ENCODE measurements around the gene CMTM3. TPM values are rescaled to one million over a fixed set of nuclear protein-coding genes. Genes with fewer than 3 reads are reported as not detected.

The CMTM3 gene
- total RNA-seq, 5 donors from 2014 or later (not counting 1 experiment from before 2014, with no cell fraction given): 63.5 to 84.8 (median 75.4) TPM

DNA sequence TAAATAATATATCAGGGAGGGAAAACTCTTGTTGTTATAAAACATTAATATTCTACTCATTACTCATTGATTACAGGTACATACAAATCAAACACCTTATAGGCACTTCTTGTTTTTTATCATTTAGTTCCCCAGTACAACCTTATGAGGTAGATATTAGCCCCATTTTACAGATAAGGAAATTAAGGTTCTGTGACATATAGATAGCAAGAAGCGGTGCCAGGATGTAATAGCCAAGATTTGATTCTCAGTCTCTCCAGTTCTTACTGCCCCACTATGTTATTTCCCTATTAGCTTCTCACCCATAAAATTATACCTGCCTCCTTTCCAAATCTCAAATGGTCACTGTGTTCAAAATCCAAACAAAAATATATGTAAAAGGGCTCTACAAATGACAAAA is 36.9 kb downstream of the CMTM3 start:
- H3K9me3 ChIP-seq: no peaks in the 10 kb centered on the region
- Mint-ChIP-seq H3K27ac (no peak overlapping the region), H3K9me3 (no peaks in the 10 kb centered on the region), H3K27me3 (peaks cover 0 to 8% of the 10 kb centered on the region in 2 donors), H3K36me3 (no peaks in the 10 kb centered on the region), H3K4me1 (no peaks in the 10 kb centered on the region), H3K4me3 (no peak overlapping the region)
- no peak overlapping the region for H3K27ac ChIP-seq (ENCODE audit: low read length)
- POLR2A ChIA-PET: no interaction called here
- DNase-seq (no peak), ATAC-seq (replicated peaks in 1 of 4) (no peak)
- H3K27me3 ChIP-seq (replicated peaks in 1 of 2; ENCODE audit: control insufficient read depth in 2 of 2, extremely low read depth in 1 of 2, insufficient read depth in 2 of 2, low read length in 1 of 2): peaks cover 0 to 5% of the 10 kb centered on the region in 2 experiments
- no CpG with 5 or more reads among the region's 1 CpG for WGBS (ENCODE audit: insufficient coverage)
- no peak overlapping the region for H3K4me3 ChIP-seq (ENCODE audit: control insufficient read depth in 1 of 2, extremely low read depth in 1 of 2, low read length in 1 of 2)
- no peaks in the 10 kb centered on the region for H3K36me3 ChIP-seq (ENCODE audit: control insufficient read depth in 2 of 2, extremely low read depth in 1 of 2, insufficient read depth in 1 of 2, low read length in 1 of 2)
- CTCF ChIA-PET: no interaction called here
- no peaks in the 10 kb centered on the region for H3K4me1 ChIP-seq (ENCODE audit: control insufficient read depth in 1 of 2, extremely low read depth in 1 of 2, insufficient read depth in 2 of 2, low read length in 2 of 2)

GRCh38 chr16:66647866-66648265 is 43.4 kb downstream of the CMTM3 start:
- Mint-ChIP-seq H3K27ac (no peak overlapping the region), H3K36me3 (no peaks in the 10 kb centered on the region), H3K4me1 (peaks cover 8 to 10% (median 10%) of the 10 kb centered on the region in 3 donors), H3K4me3 (no peak overlapping the region), H3K27me3 (peaks cover 0 to 2% of the 10 kb centered on the region in 2 donors), H3K9me3 (no peaks in the 10 kb centered on the region)
- WGBS (ENCODE audit: insufficient coverage): no CpG with 5 or more reads among the region's 1 CpG
- POLR2A ChIA-PET: no interaction called here
- Histone ChIP-seq H3K27ac (ENCODE audit: low read length) (no peak overlapping the region), H3K36me3 (ENCODE audit: control insufficient read depth in 2 of 2, extremely low read depth in 1 of 2, insufficient read depth in 1 of 2, low read length in 1 of 2) (no peaks in the 10 kb centered on the region), H3K4me1 (ENCODE audit: control insufficient read depth in 1 of 2, extremely low read depth in 1 of 2, insufficient read depth in 2 of 2, low read length in 2 of 2) (peaks cover 0 to 10% of the 10 kb centered on the region in 2 experiments), H3K9me3 (no peaks in the 10 kb centered on the region), H3K27me3 (replicated peaks in 1 of 2; ENCODE audit: control insufficient read depth in 2 of 2, extremely low read depth in 1 of 2, insufficient read depth in 2 of 2, low read length in 1 of 2) (peaks cover 0 to 5% of the 10 kb centered on the region in 2 experiments), H3K4me3 (ENCODE audit: control insufficient read depth in 1 of 2, extremely low read depth in 1 of 2, low read length in 1 of 2) (no peak overlapping the region)
- no peak for DNase-seq
- CTCF ChIA-PET: no interaction called here
- ATAC-seq (replicated peaks in 1 of 4): no peak

DNA sequence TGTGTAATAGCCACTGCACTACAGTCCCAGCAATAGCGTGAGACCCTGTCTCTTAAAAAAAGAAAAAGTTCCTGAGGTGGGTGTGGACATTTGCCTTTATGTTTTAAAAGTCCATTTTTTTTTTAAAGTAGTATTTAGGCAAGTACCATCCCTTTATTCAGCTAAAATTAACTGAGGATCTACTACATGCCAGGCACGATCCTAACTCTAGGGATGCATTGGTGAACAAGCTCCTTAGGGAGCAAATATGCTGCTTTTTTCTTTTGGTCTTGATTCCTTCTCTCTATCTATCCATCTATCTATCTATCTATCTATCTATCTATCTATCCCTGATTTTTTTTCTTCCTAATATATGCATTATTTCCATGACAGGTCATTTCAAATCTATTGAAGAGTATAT is 44.7 kb downstream of the CMTM3 start:
- no peak overlapping the region for H3K4me3 Mint-ChIP-seq
- no peak overlapping the region for H3K27ac Mint-ChIP-seq
- no peak overlapping the region for H3K27ac ChIP-seq (ENCODE audit: low read length)
- no peaks in the 10 kb centered on the region for H3K36me3 ChIP-seq (ENCODE audit: control insufficient read depth in 2 of 2, extremely low read depth in 1 of 2, insufficient read depth in 1 of 2, low read length in 1 of 2)
- ATAC-seq (replicated peaks in 1 of 4): no peak
- H3K9me3 ChIP-seq: no peaks in the 10 kb centered on the region
- H3K9me3 Mint-ChIP-seq: no peaks in the 10 kb centered on the region
- no peak overlapping the region for H3K4me3 ChIP-seq (ENCODE audit: control insufficient read depth in 1 of 2, extremely low read depth in 1 of 2, low read length in 1 of 2)
- no peaks in the 10 kb centered on the region for H3K36me3 Mint-ChIP-seq
- peaks cover 0 to 10% of the 10 kb centered on the region in 2 experiments for H3K4me1 ChIP-seq (ENCODE audit: control insufficient read depth in 1 of 2, extremely low read depth in 1 of 2, insufficient read depth in 2 of 2, low read length in 2 of 2)
- peaks cover 8 to 10% (median 10%) of the 10 kb centered on the region in 3 donors for H3K4me1 Mint-ChIP-seq
- WGBS (ENCODE audit: insufficient coverage): no CpG with 5 or more reads among the region's 2 CpGs
- CTCF ChIA-PET: interaction anchor here (0.6 to 1.0 kb wide), 2 partner anchors 8 to 304 kb away, joined by 3 read pairs; no protein-coding TSS in a partner anchor
- peaks cover 1 to 6% of the 10 kb centered on the region in 2 donors for H3K27me3 Mint-ChIP-seq
- DNase-seq: no peak
- POLR2A ChIA-PET: no interaction called here
- peaks cover 0 to 6% of the 10 kb centered on the region in 2 experiments for H3K27me3 ChIP-seq (replicated peaks in 1 of 2; ENCODE audit: control insufficient read depth in 2 of 2, extremely low read depth in 1 of 2, insufficient read depth in 2 of 2, low read length in 1 of 2)

DNA sequence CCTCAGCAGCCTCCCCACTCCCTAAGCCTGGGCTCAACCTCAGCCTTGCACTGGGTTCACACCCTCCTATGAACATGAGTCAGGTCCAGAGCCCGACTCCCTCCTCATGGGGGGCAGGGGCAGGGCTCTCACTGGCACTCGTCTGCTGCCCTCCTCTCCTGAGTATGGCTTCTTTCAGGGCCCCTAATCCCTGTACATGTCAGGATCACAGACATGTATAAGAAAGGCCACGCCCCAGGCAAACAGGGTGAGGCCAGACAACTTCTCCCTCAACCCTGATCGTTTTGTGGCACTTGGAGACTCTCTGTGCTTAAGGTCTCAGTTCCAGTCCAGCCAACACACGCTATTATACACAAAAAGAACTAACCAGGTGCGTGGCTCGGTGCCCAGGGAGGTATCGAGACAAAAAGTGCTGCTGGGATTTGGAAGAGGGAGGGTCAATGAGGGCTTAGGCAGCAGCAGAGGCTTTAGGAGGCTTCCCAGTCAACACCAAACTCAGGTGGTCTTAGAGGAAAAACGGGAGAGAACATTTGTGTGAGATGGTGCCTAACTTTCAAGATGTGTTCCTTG is 45.2 kb downstream of the CMTM3 start:
- Histone ChIP-seq H3K4me1 (ENCODE audit: control insufficient read depth in 1 of 2, extremely low read depth in 1 of 2, insufficient read depth in 2 of 2, low read length in 2 of 2) (peaks cover 0 to 10% of the 10 kb centered on the region in 2 experiments), H3K4me3 (ENCODE audit: control insufficient read depth in 1 of 2, extremely low read depth in 1 of 2, low read length in 1 of 2) (no peak overlapping the region), H3K27me3 (replicated peaks in 1 of 2; ENCODE audit: control insufficient read depth in 2 of 2, extremely low read depth in 1 of 2, insufficient read depth in 2 of 2, low read length in 1 of 2) (peaks cover 0 to 10% of the 10 kb centered on the region in 2 experiments), H3K27ac (ENCODE audit: low read length) (no peak overlapping the region), H3K9me3 (no peaks in the 10 kb centered on the region), H3K36me3 (ENCODE audit: control insufficient read depth in 2 of 2, extremely low read depth in 1 of 2, insufficient read depth in 1 of 2, low read length in 1 of 2) (no peaks in the 10 kb centered on the region)
- ChIA-PET CTCF (interaction anchor here in 1 of 2 donors (0.6 kb wide), 1 partner anchor 304 kb away, joined by 3 read pairs; no protein-coding TSS in a partner anchor), POLR2A (no interaction called here)
- 70% methylated on average over 3 of the region's 9 CpGs for WGBS (ENCODE audit: insufficient coverage)
- H3K36me3 Mint-ChIP-seq: no peaks in the 10 kb centered on the region
- H3K4me1 Mint-ChIP-seq: peaks cover 8 to 10% (median 10%) of the 10 kb centered on the region in 3 donors
- no peaks in the 10 kb centered on the region for H3K9me3 Mint-ChIP-seq
- H3K4me3 Mint-ChIP-seq: no peak overlapping the region
- DNase-seq: no peak
- ATAC-seq (replicated peaks in 1 of 4): no peak
- H3K27ac Mint-ChIP-seq: no peak overlapping the region
- peaks cover 5 to 11% of the 10 kb centered on the region in 2 donors for H3K27me3 Mint-ChIP-seq

DNA sequence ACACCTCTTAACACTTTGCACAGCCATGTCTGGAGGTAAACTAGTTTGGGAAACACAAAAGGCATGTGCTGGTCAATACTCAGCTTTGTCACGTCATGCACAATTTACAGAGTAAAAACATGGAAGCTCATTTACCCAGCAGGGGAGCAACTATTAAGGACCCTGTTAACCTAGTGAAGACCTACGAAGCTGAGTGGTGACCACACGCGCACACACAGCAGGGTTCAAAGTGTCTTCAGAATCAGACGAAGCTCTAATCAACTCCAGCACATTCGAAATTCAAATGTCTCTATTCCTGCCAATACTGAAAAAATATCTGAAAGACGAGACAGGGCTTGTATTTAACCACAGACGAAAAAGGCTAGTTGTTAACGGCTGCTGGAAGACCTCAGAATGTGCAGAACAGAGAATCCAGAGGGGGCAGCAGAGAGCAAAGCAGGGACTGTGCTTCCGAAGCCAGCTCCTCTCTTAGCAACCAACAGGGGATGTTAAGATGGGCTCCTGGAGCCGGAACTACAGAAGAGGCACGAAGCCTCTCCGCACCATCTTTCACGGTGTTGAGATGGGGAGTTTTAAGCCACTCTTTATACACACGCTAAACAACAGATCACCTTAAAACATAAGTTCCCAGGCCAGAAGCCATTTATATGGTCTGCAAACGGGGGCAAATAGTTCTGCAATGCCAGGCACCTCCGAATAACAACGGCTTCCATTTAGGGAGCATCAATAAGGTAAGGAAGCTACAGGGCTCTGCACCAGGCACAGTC is 46.4 kb downstream of the CMTM3 start:
- H3K9me3 ChIP-seq: no peaks in the 10 kb centered on the region
- H3K27ac ChIP-seq (ENCODE audit: low read length): no peak overlapping the region
- H3K36me3 Mint-ChIP-seq: no peaks in the 10 kb centered on the region
- ChIA-PET CTCF (interaction anchor here (0.7 to 1.9 kb wide), 12 partner anchors 10 to 244 kb away, joined by 3 to 13 read pairs (median 4); partner anchors contain the start of gene DYNC1LI2 (in 1 of the 2)), POLR2A (interaction anchor here in 1 of 2 donors (0.5 kb wide), 1 partner anchor 499 kb away, joined by 4 read pairs; no protein-coding TSS in a partner anchor)
- ATAC-seq (replicated peaks in 1 of 4) (peak; percentile 99 to 100 (median 99)), DNase-seq (peak; percentile 50 to 91 (median 79))
- peak overlapping the region in 1 of 2 donors; percentile 62 for H3K27ac Mint-ChIP-seq
- peaks cover 8 to 10% (median 10%) of the 10 kb centered on the region in 3 donors for H3K4me1 Mint-ChIP-seq
- 38% methylated on average over 9 of the region's 18 CpGs for WGBS (ENCODE audit: insufficient coverage)
- peaks cover 5 to 11% of the 10 kb centered on the region in 2 donors for H3K27me3 Mint-ChIP-seq
- no peaks in the 10 kb centered on the region for H3K9me3 Mint-ChIP-seq
- peak overlapping the region; percentile 63 to 72 (median 65) for H3K4me3 Mint-ChIP-seq
- H3K27me3 ChIP-seq (replicated peaks in 1 of 2; ENCODE audit: control insufficient read depth in 2 of 2, extremely low read depth in 1 of 2, insufficient read depth in 2 of 2, low read length in 1 of 2): peaks cover 0 to 14% of the 10 kb centered on the region in 2 experiments
- peaks cover 0 to 10% of the 10 kb centered on the region in 2 experiments for H3K4me1 ChIP-seq (ENCODE audit: control insufficient read depth in 1 of 2, extremely low read depth in 1 of 2, insufficient read depth in 2 of 2, low read length in 2 of 2)
- no peaks in the 10 kb centered on the region for H3K36me3 ChIP-seq (ENCODE audit: control insufficient read depth in 2 of 2, extremely low read depth in 1 of 2, insufficient read depth in 1 of 2, low read length in 1 of 2)
- H3K4me3 ChIP-seq (ENCODE audit: control insufficient read depth in 1 of 2, extremely low read depth in 1 of 2, low read length in 1 of 2): peak overlapping the region; percentile 3 to 35

DNA sequence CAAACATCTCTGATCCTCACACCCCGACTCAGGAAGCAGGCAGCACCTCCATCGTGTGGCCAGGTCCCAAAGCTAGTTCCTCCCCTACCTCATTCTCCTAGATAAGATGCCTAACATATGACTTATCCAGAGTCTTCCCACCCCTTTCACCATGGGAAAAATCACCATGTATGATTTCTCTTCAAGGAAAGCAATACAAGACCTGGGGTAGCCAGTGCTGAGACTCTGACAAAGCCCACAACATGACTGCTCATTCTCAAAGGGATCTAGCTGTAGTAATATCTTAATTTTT is 46.9 kb downstream of the CMTM3 start:
- Mint-ChIP-seq H3K4me3 (peak overlapping the region; percentile 63 to 72 (median 65)), H3K4me1 (peaks cover 8 to 10% (median 10%) of the 10 kb centered on the region in 3 donors), H3K36me3 (no peaks in the 10 kb centered on the region), H3K27me3 (peaks cover 6 to 9% of the 10 kb centered on the region in 2 donors), H3K27ac (no peak overlapping the region), H3K9me3 (no peaks in the 10 kb centered on the region)
- ChIA-PET POLR2A (interaction anchor here in 1 of 2 donors (0.5 kb wide), 1 partner anchor 499 kb away, joined by 4 read pairs; no protein-coding TSS in a partner anchor), CTCF (interaction anchor here (0.5 to 1.9 kb wide), 11 partner anchors 10 to 1952 kb away, joined by 3 to 13 read pairs (median 4); partner anchors contain the start of gene DYNC1LI2 (in 1 of the 2))
- WGBS (ENCODE audit: insufficient coverage): 79% methylated on average over 2 of the region's 2 CpGs
- Histone ChIP-seq H3K4me1 (ENCODE audit: control insufficient read depth in 1 of 2, extremely low read depth in 1 of 2, insufficient read depth in 2 of 2, low read length in 2 of 2) (peaks cover 0 to 10% of the 10 kb centered on the region in 2 experiments), H3K4me3 (ENCODE audit: control insufficient read depth in 1 of 2, extremely low read depth in 1 of 2, low read length in 1 of 2) (peak overlapping the region; percentile 3 to 35), H3K27me3 (replicated peaks in 1 of 2; ENCODE audit: control insufficient read depth in 2 of 2, extremely low read depth in 1 of 2, insufficient read depth in 2 of 2, low read length in 1 of 2) (peaks cover 0 to 17% of the 10 kb centered on the region in 2 experiments), H3K36me3 (ENCODE audit: control insufficient read depth in 2 of 2, extremely low read depth in 1 of 2, insufficient read depth in 1 of 2, low read length in 1 of 2) (no peaks in the 10 kb centered on the region), H3K27ac (ENCODE audit: low read length) (no peak overlapping the region), H3K9me3 (no peaks in the 10 kb centered on the region)
- no peak for DNase-seq
- no peak for ATAC-seq (replicated peaks in 1 of 4)
